GM21447 (cell line): Measurements from ENCODE around the gene ATP1A1.
A peak's percentile ranks its signal among the peaks of the same experiment; 100 is the strongest.

Experiments
- ATAC-seq: cut with Tn5 transposase; IDR thresholded peaks from one replicate; pipeline ENCODE4 v1.9.1; 2021; ENCODE audit not compliant: unreplicated experiment

Gene ATP1A1

DNA sequence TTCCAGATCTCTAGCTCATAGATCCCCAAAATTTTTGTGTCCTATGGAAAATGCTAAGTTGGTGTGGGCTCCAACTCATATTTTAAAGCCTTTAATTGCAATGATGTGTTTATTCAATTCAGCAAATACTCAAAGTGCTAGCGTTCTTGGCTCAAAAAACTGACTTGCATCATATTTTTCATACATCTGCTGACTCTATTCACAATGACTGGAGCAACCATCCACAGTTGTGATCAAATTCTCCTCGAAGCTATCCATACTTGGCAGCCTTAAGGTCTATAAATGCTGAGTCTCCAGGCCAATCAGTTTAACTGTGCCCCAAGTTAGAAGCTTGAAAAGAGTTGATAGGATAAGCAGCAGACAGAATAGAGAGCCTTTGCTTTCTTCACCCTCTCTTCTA, 2.9 kb upstream of the ATP1A1 start:
- ATAC-seq, result no peak

DNA sequence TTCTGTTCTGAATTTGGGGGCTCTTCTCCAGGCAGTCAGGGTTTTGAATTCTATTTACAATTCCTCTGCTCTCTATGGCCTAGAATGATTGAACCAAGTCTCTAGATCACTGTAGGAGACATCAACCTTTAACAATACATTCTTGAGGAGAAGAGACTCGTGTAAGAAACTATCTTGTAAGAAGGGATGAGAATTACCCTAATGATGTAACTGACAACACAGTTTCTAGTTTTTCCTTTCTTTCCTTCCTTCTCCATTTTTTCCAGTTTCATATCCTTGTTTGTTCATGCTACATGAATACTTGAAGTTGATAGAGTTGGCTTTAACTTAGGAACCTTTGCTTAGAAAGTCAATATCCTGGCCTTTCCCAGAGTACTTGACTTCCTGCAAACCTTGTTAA, 1.3 kb upstream of the ATP1A1 start:
- ATAC-seq, result no peak

DNA sequence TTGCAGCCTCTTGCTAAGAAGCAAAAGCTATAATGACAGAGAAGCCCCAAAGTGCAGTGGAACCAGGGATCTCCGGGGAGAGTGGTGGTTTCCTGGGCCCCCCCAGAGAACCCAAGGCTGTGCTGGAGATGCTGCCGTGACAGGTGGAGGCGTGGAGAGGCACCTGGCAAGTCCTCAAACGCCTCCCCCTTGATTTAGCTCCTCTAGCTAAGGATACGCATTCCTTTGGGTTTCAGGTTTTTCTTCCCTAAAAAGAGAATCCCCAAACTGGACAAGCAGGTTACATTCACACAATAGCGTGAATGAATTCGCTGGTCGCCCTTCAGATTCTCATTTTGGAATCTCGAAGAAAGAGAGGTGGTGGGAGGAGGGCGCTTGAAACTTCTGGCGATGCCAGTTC, 853 bp upstream of the ATP1A1 start:
- ATAC-seq, result no peak

DNA sequence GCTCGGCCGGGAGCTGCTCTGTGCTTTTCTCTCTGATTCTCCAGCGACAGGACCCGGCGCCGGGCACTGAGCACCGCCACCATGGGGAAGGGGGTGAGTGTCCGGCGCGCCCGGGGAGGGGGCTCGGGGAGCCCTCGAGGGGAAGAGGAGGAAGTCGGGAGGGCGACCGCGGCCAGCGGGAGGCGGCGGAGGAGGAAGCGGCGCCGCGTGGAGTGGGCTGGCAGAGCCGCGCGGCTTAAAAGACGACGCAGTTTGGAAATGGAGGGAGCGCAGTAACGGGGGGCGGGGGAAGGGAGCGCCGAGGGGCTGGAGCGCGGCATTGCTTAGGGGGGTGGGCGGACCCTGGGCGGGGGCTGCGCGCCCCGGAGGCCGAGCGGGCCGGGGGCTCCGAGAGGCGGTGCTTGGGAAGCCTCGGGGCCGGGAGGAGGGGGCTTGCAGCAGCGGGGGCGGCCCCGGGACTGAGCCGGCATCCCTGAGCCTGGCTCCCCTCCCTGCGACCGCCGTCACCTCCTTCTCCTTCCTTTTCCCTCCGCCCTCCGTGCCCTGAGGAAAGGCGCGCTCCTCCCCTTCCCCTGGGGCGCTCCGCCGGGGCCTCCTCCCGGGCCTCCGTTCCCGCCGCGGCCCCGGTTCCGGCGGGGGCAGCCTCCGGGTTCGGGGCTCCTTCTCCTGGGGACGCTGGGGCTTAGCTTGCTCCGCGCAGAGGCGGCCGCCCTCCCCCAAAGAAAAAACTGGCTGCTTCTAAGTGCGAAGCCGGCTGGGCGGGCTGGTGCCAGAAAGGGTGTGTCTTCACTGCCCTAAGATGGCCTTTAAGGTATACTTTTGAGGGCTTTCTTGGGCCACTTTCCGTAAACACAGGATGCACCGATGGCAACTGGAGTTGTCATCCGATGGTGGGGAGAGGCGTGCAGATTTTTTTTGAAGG, 648 bp downstream of the ATP1A1 start:
- no peak for ATAC-seq

DNA sequence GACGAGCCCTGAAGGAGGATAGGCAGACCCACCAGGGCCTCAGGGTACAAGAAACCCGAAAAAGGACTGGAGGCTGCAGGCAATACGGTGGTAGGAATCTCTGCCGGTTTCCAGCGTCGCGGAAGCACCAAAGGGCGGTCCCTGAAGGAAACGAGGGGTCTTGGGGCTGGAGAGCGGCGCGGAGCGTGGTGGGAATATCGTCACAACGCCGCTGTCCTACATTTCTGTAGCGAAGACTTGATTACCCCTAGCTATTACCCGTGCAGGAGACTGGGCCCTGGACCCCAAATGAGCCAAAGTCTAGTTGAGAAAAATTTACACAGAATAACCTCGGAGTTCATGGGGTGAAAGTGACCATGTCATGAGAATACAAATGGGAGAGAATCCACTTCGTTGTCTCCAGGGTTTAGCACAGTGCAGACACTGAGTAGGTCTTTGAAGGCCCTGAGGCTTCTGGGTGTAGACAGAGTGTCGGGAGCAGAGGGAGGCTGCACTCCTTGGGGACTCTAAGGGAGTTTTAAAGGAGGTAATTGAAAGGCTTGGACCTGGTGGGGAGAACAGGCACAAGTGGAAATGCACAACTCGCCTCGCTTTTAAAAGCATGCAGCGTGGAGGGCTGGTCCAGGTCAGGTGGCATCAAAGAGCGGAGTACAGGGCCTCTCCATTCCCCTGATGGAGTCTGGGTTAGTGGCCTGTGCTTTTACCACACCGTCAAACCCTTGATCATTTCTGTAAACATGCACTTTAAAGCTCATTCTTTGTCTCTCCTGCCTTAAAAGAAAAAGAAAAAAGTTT, 1.5 kb downstream of the ATP1A1 start:
- ATAC-seq, result no peak

DNA sequence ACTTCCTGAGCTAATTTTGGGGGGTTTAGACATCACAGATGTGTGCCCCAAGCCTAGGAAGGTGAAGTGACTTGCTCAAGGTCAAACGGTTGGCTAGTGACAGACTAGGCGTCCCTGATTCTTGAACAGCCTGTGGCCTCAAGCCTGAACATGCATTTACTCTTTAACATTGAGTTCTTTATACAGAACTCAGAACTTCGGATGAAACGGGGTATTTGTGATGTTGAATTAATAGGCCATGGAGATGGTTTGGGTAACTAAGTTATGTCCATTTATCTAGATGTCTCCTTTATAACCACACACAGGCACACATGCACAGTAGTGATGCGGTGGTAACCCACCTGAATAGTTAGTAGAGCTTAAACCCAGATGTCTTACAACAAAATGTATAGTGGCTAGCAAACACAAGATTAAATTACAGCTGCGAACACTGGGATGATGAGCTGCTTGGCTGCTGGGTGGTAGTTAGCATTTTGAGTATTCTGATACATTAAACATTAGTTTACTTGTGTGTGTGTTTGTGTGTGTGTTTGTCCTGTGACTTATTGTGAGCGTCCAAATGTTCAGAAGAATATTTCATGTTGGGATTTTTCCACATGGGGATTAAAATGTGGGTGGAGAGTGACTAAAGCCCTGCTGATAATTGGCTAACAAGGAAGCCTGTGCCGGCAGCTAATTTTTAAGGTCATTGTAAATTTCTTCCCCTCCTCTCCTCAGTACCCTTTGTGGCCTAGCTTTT, 2.3 kb downstream of the ATP1A1 start:
- no peak for ATAC-seq

DNA sequence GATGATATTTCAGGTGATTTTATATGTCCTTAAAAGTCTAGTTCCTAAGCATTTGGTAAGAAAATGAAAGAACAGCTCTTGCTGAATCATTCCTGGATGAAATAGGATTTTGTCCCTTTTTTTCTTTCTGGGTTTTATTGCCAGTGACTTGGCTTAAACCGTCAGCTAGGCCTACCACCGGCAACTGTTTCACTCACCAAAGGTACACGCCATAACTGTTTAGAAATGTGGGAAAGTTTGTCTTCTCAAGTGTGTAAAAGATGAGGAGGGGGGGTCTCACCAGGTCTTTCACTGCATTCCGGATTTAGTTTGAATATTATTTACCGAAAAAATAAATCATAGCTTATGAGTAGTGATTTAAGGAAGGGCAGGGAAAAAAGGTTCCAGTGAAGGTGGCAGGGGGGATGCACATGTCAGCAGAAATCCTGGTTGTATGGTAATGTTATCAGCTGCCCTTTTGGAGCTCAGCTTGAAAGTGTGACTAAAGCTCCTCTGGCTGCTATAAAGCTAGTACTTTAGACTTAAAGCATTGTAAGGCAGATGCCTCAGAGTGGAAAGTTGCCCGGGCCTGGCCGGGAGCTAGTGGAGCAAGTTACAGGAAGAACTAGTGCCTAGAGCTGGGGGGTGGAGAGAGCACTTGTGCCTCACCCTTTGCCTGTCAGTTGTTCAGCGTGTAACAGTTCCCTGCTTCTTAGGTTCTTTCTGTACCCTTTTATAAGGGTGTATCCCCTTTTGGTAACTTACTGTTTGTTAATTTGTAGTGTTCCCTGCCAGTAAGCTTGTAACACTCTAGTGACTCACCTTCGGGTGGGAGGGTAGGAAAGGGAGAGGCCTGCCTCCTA, 3.1 kb downstream of the ATP1A1 start:
- ATAC-seq, result no peak

DNA sequence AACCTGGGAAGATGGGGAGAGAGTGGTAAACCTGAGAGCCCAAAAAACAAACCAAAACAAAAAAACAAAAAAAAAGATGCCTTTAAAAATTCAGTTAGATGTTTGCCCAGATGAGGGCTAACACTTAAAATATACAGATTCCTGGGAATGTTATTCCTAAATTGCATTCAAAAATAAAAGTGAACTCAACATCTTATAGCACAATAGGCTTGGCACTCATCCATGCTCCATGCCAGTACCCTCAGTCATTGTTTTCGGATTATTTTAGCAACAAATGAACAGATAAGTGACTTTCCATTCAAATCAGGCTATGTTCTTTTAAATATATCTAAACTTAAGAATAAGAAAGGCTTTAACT, 3.7 kb downstream of the ATP1A1 start:
- ATAC-seq, result no peak

DNA sequence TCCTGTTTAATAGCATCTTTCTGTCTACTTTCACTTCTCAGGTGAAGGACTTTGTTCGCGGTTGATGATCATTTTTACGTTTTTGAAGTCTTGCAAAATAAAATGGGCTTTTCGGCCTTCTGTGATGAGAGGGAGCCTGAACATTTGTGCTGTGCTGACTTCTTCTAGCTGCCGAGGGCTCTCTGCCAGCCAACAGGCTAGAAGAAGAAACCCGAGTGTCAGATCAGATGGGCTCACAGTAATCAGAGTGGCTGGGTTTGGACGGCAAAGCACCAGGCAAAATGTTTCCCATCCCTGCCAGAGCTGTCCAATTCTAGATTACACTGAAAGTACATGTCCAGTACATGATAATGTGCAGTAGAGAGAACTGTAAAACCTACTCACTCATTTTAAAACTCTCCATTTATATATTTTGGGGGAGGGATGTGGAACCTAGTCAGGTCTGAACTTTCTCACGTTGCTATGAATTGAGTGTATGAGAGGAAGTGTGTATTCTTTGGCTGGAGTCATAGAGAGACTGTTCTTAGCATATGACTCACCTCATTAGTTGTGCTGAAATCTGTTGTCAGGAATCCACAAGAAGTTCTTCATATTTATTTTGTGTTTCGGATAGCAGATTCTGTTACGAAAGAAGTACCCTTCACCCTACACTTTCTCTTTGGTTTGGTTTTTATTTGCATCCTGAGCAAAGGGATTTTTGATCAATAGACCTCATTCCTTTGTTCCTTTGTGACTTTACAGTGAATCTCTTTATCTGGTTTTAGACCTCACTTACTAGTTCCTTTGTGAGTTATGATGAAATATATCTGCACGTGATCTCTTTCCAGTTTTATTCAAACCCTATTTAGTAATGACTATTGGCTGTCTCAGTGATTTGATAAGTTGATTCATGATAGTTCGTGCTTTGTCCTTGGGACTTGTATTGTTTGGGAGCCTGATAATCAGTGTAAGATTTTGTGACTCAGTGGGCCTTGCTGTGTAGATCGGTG, 4.8 kb downstream of the ATP1A1 start:
- peak; percentile 74 for ATAC-seq

DNA sequence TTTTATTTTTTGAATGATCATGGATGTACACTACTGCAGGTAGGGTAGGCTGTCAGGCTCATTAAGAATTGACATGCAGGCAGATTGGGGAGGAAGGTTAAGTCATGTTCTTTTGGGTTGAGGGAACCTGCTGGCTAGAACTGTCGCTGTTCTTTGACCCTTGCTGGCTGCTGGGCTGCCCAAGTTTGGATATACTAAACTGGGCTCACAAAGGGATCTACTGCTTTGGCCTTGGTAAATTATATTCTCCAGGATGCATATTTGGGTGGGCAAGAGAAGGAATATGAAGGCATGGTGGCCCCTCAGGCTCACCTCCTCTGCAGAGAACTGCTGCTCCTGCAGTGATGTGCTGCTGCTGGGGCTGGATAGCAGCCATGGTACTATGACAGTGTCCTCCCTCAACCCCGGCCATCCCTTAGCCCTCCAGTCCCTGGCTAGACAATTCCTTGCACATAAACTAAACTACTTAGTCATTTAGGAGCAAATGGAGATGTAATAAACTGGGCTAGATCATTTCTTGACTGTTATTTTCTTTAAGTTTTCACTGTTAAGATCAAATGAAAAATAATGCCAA, 6.1 kb downstream of the ATP1A1 start:
- ATAC-seq, result no peak

DNA sequence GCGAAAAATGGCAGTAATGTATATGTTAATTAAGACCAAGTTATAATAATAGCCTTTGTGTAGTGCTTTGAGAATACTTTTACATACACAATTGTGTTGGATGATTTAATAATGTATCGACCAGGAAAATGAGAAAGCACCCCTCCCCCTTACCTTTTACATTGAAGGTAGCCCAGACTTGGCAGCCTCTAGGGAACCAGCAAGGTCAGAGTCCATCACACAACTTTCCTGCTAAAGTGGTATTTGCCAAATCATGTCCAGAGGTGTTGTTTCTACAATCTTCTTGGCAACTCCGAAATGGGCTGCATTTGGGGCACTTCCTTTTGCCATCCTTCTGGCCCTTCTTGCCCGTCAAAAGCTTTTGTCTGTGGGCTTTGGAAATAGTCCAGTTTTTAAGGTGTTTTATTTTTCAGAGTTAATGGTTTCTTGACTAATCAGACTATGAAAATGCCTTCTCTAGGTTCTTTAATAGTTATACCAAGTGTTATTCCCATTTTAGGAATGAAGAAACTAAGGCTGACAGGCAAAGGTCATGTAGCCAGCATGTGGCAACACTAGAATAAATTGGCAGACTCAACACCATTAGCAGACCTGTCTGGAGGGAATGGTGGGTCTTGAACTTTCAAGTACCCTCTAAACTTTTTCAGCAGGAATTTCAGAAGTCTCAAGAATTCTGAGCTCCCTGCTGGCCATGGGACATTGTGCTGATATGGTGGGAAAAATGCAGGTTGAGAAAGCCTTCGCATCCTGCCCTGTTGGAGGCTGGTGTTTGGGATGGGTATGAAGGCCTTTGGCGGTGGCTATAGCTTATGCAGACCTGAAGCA, 6.8 kb downstream of the ATP1A1 start:
- ATAC-seq, result no peak

DNA sequence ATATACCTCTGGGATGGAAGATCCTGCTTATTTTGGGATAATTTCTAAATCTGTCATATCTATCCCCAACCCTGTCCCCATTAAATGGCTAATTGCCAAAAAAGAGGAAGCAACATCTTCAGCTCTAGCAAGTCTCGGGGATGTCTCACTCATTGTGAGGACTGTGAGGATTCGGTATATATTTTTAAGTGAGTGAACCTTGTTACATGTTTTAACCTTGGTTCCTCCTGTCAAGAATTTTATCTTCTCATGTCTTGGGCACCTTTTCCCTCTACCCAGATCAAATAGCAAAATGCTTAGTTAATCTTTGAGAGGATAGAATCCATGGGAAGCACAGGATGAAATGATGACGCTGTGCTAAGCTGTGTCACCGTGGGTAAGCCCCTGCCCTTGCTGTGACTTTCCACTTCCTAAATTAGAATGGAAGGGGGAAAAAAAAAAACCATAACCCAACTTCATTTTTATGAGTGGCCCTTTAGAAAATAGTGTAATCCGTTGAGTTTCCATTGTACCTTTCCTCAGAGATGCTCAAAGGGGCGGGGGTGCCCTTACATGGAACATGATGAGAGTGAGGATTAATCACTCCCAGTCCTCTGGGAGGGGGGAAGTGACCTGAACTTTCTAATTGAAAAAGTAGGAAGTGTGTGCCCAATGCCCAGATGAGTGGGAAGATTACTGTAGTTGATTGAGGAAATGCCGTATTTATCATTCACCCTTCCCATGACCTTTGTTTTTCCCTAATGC, 7.6 kb downstream of the ATP1A1 start:
- no peak for ATAC-seq

DNA sequence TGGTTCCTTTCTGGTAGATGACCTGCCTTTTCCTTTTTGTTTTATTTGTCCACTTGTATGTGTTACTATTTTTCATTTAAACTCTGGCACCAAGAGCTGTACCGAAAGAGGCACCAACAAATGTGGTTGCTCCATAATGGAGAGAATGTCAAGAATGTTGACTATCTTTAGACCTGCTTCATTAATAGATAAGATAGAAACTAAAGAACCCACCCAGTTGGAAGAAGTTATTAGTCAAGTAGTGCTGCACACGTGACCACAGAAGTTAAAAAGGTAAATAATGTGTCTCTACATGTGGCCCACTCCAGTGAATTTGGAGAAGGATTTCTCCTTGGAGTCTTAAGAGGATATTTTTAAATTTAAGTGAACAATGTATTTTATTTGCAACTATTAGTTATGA, 9.3 kb downstream of the ATP1A1 start:
- ATAC-seq, result no peak

DNA sequence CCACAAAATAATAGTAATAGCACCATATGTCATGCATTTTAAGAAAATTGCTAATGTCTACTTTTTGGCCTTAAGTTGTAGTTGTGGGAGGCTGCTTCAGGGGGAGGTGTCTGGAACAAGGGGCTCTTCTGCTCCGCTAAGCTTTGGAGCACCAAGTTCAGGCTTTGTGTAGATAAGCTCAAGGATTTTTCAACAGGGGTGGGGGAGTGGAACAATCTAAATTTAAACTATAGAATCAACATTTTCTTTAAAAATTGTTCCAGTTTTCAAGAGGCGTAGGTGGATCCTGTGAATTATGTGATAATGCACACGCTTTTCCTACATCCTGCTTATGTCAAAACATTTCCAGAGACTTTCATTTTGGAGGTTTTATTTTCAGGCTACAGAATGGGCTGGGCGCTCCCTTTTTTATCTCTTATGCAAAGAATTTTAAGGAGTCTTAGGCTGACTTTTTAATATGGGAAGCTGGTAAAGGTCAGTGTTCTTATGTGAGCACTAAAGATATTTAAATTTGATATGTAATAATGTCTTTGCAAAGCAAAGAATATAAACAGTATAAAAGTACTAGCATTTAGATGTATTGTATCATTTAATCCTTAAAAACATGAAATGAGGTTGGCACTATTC, 9.9 kb downstream of the ATP1A1 start:
- no peak for ATAC-seq

DNA sequence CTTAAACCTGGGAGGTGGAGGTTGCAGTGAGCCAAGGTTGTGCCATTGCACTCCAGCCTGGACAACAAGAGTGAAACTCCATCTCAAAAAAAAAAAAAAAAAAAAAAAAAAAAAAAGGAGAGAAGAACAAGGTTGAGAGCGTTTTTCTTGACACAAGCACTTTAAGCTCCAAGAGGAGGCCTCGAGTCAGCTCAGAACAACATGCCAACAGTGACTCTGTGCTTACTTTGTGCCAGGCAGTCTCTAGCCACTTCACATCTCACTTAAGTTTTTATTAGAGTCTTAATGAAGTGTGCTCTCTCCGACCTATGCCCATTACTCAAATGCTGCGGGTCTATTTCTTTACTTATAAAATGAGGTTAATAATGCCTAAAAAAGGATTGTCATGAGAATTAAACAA, 13.0 kb downstream of the ATP1A1 start:
- no peak for ATAC-seq

DNA sequence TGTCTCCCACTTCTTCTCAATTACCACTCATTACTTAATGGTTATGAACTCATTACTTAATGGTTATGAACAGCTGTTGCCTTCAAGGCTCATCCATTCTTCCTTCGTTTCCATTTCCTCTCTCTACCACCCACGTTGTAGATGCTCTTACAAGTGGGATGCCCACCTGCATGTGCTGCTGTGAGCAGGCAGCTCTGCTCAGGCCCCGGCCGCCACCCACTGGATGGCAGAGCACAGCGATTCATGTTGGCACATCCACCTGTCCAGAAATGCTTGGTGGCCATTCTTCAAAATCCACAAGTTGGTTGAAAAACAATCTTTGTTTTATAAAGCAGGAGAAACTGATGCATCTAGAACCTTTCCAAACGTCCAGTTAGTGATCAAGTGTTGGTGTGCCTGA, 14.5 kb downstream of the ATP1A1 start:
- ATAC-seq, result no peak

DNA sequence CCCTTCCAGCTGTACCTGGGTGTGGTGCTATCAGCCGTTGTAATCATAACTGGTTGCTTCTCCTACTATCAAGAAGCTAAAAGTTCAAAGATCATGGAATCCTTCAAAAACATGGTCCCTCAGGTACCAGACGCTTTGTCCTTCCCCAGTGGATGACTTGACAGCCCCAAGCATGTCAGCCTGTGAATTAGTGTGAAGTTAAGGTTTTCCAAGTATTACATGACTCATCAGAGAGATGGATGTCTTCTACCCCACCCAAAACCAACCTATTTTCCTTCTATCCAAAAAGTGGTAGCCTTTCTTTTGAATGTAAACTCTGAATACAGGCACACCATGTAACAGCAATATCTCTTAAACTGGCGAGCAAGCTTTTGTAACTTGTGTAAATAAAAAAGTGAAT, 15.1 kb downstream of the ATP1A1 start:
- no peak for ATAC-seq
